BE2C (cell line): Measurements from ENCODE around the gene HOXC11.
A peak's percentile ranks its signal among the peaks of the same experiment; 100 is the strongest.

Experiments used
- DNase-seq: peaks from one replicate; pipeline ENCODE4 v3.0.0-alpha.2; 2020
- H3K27me3 ChIP-seq: fragments of 250-450 bp; sonication (Bioruptor Pico); 2 replicates; pipeline ENCODE4 v1.5.1; 2020; ENCODE audit warnings: mild to moderate bottlenecking
- H3K36me3 ChIP-seq: fragments of 250-450 bp; sonication (Bioruptor Pico); 2 replicates; pipeline ENCODE4 v1.5.1; 2020; ENCODE audit warnings: mild to moderate bottlenecking
- H3K4me1 ChIP-seq: fragments of 250-450 bp; sonication (Bioruptor Pico); 2 replicates; pipeline ENCODE4 v1.5.1; 2020
- H3K4me3 ChIP-seq: 2 replicates; pipeline ENCODE4 v1.5.1; 2011; ENCODE audit warnings: low read depth, low read length
- H3K9me3 ChIP-seq: fragments of 250-450 bp; sonication (Bioruptor Pico); 2 replicates; pipeline ENCODE4 v1.5.1; 2020
- CTCF ChIP-seq: IDR thresholded peaks from 2 replicates; pipeline ENCODE4 v1.5.1; 2012; ENCODE audit warnings: mild to moderate bottlenecking, low read depth, low read length

The HOXC11 gene

GRCh38 chr12:53969588-53970259, 3.2 kb upstream of the HOXC11 start:
- H3K27me3 ChIP-seq = peaks cover 32% of the 10 kb centered on the region
- H3K4me1 ChIP-seq = peaks cover 31% of the 10 kb centered on the region
- no peak for DNase-seq
- H3K4me3 ChIP-seq = no peak overlapping the region
- no peaks in the 10 kb centered on the region for H3K36me3 ChIP-seq
- no peaks in the 10 kb centered on the region for H3K9me3 ChIP-seq
- no peak for TF ChIP-seq CTCF

GRCh38 chr12:53970451-53970850, 2.5 kb upstream of the HOXC11 start:
- Histone ChIP-seq H3K27me3 (peaks cover 28% of the 10 kb centered on the region), H3K4me3 (no peak overlapping the region), H3K9me3 (no peaks in the 10 kb centered on the region), H3K4me1 (peaks cover 26% of the 10 kb centered on the region), H3K36me3 (no peaks in the 10 kb centered on the region)
- no peak for TF ChIP-seq CTCF
- no peak for DNase-seq

GRCh38 chr12:53971129-53971528, 1.8 kb upstream of the HOXC11 start:
- Histone ChIP-seq H3K4me3 (no peak overlapping the region), H3K4me1 (peaks cover 25% of the 10 kb centered on the region), H3K9me3 (no peaks in the 10 kb centered on the region), H3K36me3 (no peaks in the 10 kb centered on the region), H3K27me3 (peaks cover 28% of the 10 kb centered on the region)
- TF ChIP-seq CTCF = no peak
- no peak for DNase-seq

GRCh38 chr12:53971686-53972085, 1.2 kb upstream of the HOXC11 start:
- TF ChIP-seq CTCF = no peak
- Histone ChIP-seq H3K36me3 (no peaks in the 10 kb centered on the region), H3K4me1 (peaks cover 25% of the 10 kb centered on the region), H3K4me3 (no peak overlapping the region), H3K9me3 (no peaks in the 10 kb centered on the region), H3K27me3 (peaks cover 23% of the 10 kb centered on the region)
- DNase-seq = no peak

GRCh38 chr12:53972152-53972702, 699 bp upstream of the HOXC11 start:
- no peak for DNase-seq
- H3K36me3 ChIP-seq = no peaks in the 10 kb centered on the region
- no peak overlapping the region for H3K4me3 ChIP-seq
- H3K27me3 ChIP-seq = peaks cover 23% of the 10 kb centered on the region
- H3K9me3 ChIP-seq = no peaks in the 10 kb centered on the region
- TF ChIP-seq CTCF = no peak
- H3K4me1 ChIP-seq = peaks cover 25% of the 10 kb centered on the region

GRCh38 chr12:53973236-53974042, 513 bp downstream of the HOXC11 start:
- Histone ChIP-seq H3K4me3 (peak overlapping the region; percentile 70), H3K27me3 (peaks cover 23% of the 10 kb centered on the region), H3K9me3 (no peaks in the 10 kb centered on the region), H3K36me3 (no peaks in the 10 kb centered on the region), H3K4me1 (peaks cover 13% of the 10 kb centered on the region)
- TF ChIP-seq CTCF = no peak
- DNase-seq = no peak
